BJ (cell line): ENCODE measurements around the gene MINDY4B. TPM values are rescaled to one million over a fixed set of nuclear protein-coding genes. Genes with fewer than 3 reads are reported as not detected.

Experiments used
- CTCF ChIA-PET: fragments of 350-600 bp; formaldehyde crosslinking; extraction: SDS; loops from one replicate; lab custom pipeline; 2021; ENCODE audit warnings: antibody characterized with exemption, inconsistent platforms; lab: Yijun Ruan, JAX
- POLR2A ChIA-PET: fragments of 300-600 bp; sonication (Branson Sonifier 250); formaldehyde crosslinking; extraction: SDS; loops from one replicate; lab custom pipeline; 2021; ENCODE audit warnings: antibody characterized with exemption; lab: Charles Lee
- DNase-seq: peaks from one replicate; pipeline ENCODE4 v3.0.0-alpha.2; 2011; ENCODE audit warnings: low read depth
- H3K27me3 ChIP-seq: 2 replicates; pipeline ENCODE4 v1.6.0; 2011; ENCODE audit warnings: low read length; ENCODE audit not compliant: control insufficient read depth, insufficient read depth
- H3K36me3 ChIP-seq: 2 replicates; pipeline ENCODE4 v1.5.1; 2011; ENCODE audit warnings: low read length; ENCODE audit not compliant: control insufficient read depth, insufficient read depth
- H3K4me3 ChIP-seq: 2 replicates; pipeline ENCODE4 v1.5.1; 2011; ENCODE audit warnings: low read depth, mild to moderate bottlenecking, control low read depth, low read length
- CTCF ChIP-seq: IDR thresholded peaks from 2 replicates; pipeline ENCODE4 v1.5.1; 2011; ENCODE audit warnings: low read depth, mild to moderate bottlenecking, control low read depth, inconsistent platforms, low read length, moderate library complexity; ENCODE audit not compliant: insufficient read depth
- polyA plus RNA-seq: library from polyadenylated mRNA; depleted of rRNA; stranded (reverse); fragments of >200 nt; gene quantifications from 2 replicates; pipeline ENCODE4 v1.2.3, GENCODE V29; 2011

The MINDY4B gene
- polyA plus RNA-seq, 1 experiment = not detected

GRCh38 chr3:150828997-150829396 is 76.2 kb downstream of the MINDY4B start:
- TF ChIP-seq CTCF = no peak
- no peak overlapping the region for H3K4me3 ChIP-seq
- CTCF ChIA-PET = interaction anchor here (1.1 to 2.1 kb wide), 2 partner anchors 38 to 41 kb away, joined by 4 to 5 read pairs; no protein-coding TSS in a partner anchor
- POLR2A ChIA-PET = no interaction called here
- H3K36me3 ChIP-seq = no peaks in the 10 kb centered on the region
- no peaks in the 10 kb centered on the region; the same call in 1 of the 2 replicates for H3K27me3 ChIP-seq
- no peak for DNase-seq

- ChIA-PET POLR2A (no interaction called here), CTCF (interaction anchor here (1.1 to 2.1 kb wide), 2 partner anchors 37 to 40 kb away, joined by 4 to 5 read pairs; no protein-coding TSS in a partner anchor)
- no peak for TF ChIP-seq CTCF
- Histone ChIP-seq H3K36me3 (no peaks in the 10 kb centered on the region), H3K27me3 (no peaks in the 10 kb centered on the region; the same call in 1 of the 2 replicates), H3K4me3 (no peak overlapping the region)
- DNase-seq = no peak
Observed at GRCh38 chr3:150828261-150828660, 77.0 kb downstream of the MINDY4B start.

- ChIA-PET CTCF (interaction anchor here (0.8 kb wide), 1 partner anchor 37 kb away, joined by 3 read pairs; no protein-coding TSS in a partner anchor), POLR2A (no interaction called here)
- DNase-seq = no peak
- Histone ChIP-seq H3K4me3 (no peak overlapping the region), H3K36me3 (no peaks in the 10 kb centered on the region), H3K27me3 (no peaks in the 10 kb centered on the region; the same call in 1 of the 2 replicates)
- no peak for TF ChIP-seq CTCF
Observed at GRCh38 chr3:150826466-150827282, 78.6 kb downstream of the MINDY4B start.

GRCh38 chr3:150825916-150826377 is 79.3 kb downstream of the MINDY4B start:
- DNase-seq = no peak
- ChIA-PET POLR2A (no interaction called here), CTCF (interaction anchor here (0.7 to 1.0 kb wide), 2 partner anchors 22 to 63 kb away, joined by 3 read pairs; no protein-coding TSS in a partner anchor)
- Histone ChIP-seq H3K36me3 (no peaks in the 10 kb centered on the region), H3K4me3 (no peak overlapping the region), H3K27me3 (no peaks in the 10 kb centered on the region; the same call in 1 of the 2 replicates)
- TF ChIP-seq CTCF = no peak
